H1 (cell line): ENCODE measurements around the gene CACNG5. TPM values are rescaled to one million over a fixed set of nuclear protein-coding genes. Genes with fewer than 3 reads are reported as not detected.
A peak's percentile ranks its signal among the peaks of the same experiment; 100 is the strongest.

Source experiments
- CTCF ChIA-PET: fragments of 300-600 bp; sonication (Branson Sonifier 250); formaldehyde crosslinking; loops from one replicate; lab custom pipeline; 2021; ENCODE audit not compliant: partially characterized antibody; lab: Charles Lee
- POLR2A ChIA-PET: fragments of 300-600 bp; sonication (Branson Sonifier 250); formaldehyde crosslinking; loops from one replicate; lab custom pipeline; 2021; ENCODE audit warnings: inconsistent platforms; ENCODE audit not compliant: partially characterized antibody; lab: Charles Lee
- DNase-seq, 2 experiments: peaks; one replicate each; pipeline versions ENCODE4 v3.0.0 to v3.0.0-alpha.2; 2010 to 2022; ENCODE audit warnings: low spot score in 2 of 2, low read depth in 1 of 2, mixed read lengths in 1 of 2
- FAIRE-seq: peaks from 2 replicates; lab custom pipeline; 2011; peaks lifted over from hg19 to GRCh38; lab: Jason Lieb, UNC
- H2AFZ ChIP-seq: 2 replicates; pipeline ENCODE4 v1.8.1; 2012; ENCODE audit warnings: low read length, inconsistent platforms
- H2AK5ac ChIP-seq: 2 replicates; pipeline ENCODE4 v1.6.1; 2013; ENCODE audit warnings: low read depth, low read length
- H2BK120ac ChIP-seq: replicated peaks from 2 replicates; pipeline ENCODE3; 2013; ENCODE audit warnings: low read depth, low read length, inconsistent platforms
- H2BK12ac ChIP-seq: 2 replicates; pipeline ENCODE4 v1.6.1; 2013; ENCODE audit warnings: low read depth, low read length
- H2BK15ac ChIP-seq: 2 replicates; pipeline ENCODE4 v1.6.1; 2013; ENCODE audit warnings: low read length
- H2BK20ac ChIP-seq: 2 replicates; pipeline ENCODE4 v1.6.1; 2013; ENCODE audit warnings: low read length
- H2BK5ac ChIP-seq: 2 replicates; pipeline ENCODE4 v1.6.1; 2013; ENCODE audit warnings: low read depth, low read length
- H3K14ac ChIP-seq: 2 replicates; pipeline ENCODE4 v1.6.1; 2013; ENCODE audit warnings: inconsistent platforms; ENCODE audit not compliant: insufficient read length
- H3K18ac ChIP-seq: 2 replicates; pipeline ENCODE4 v1.6.1; 2013; ENCODE audit warnings: low read length; ENCODE audit errors: extremely low read depth
- H3K23ac ChIP-seq: 2 replicates; pipeline ENCODE4 v1.6.1; 2013; ENCODE audit warnings: inconsistent platforms; ENCODE audit not compliant: insufficient read length
- H3K23me2 ChIP-seq: 2 replicates; pipeline ENCODE4 v1.6.1; 2013; ENCODE audit warnings: low read depth, low read length
- H3K27ac ChIP-seq: 2 replicates; pipeline ENCODE4 v1.6.1; 2011; ENCODE audit warnings: low read depth, low read length, inconsistent platforms
- H3K27me3 ChIP-seq, 4 experiments: replicated peaks in 1 of 4; 1 replicate in 1 of 4; 2 replicates in 3 of 4; pipeline versions ENCODE4 v1.6.1 to v1.8.1; 2011 to 2013; ENCODE audit warnings: low read length in 3 of 4, mild to moderate bottlenecking in 3 of 4, inconsistent platforms in 2 of 4, mixed read lengths in 2 of 4, moderate library complexity in 1 of 4; ENCODE audit not compliant: control insufficient read depth in 3 of 4, insufficient read depth in 3 of 4; ENCODE audit errors: extremely low read depth in 1 of 4
- H3K36me3 ChIP-seq, 4 experiments: 2 replicates each; pipeline versions ENCODE4 v1.6.1 to v1.8.1; 2011 to 2013; ENCODE audit warnings: mild to moderate bottlenecking in 4 of 4, low read length in 3 of 4, moderate library complexity in 2 of 4, control low read depth in 1 of 4, inconsistent platforms in 1 of 4; ENCODE audit not compliant: insufficient read depth in 4 of 4, control insufficient read depth in 2 of 4
- H3K4ac ChIP-seq: replicated peaks from 2 replicates; pipeline ENCODE3; 2013; ENCODE audit warnings: low read length, low read depth, mixed read lengths, inconsistent platforms; ENCODE audit not compliant: insufficient read length
- H3K4me1 ChIP-seq, 4 experiments: replicated peaks in 1 of 4; 1 replicate in 1 of 4; 2 replicates in 3 of 4; pipeline versions ENCODE4 v1.6.1 to v1.8.1; 2011 to 2013; ENCODE audit warnings: low read length in 3 of 4, inconsistent platforms in 2 of 4, mixed read lengths in 1 of 4; ENCODE audit not compliant: insufficient read depth in 4 of 4, control insufficient read depth in 3 of 4
- H3K4me2 ChIP-seq, 2 experiments: 2 replicates each; pipeline versions ENCODE4 v1.6.1 to v1.8.1; 2011 to 2013; ENCODE audit warnings: low read depth in 2 of 2, low read length in 2 of 2, control low read depth in 1 of 2, inconsistent platforms in 1 of 2, mild to moderate bottlenecking in 1 of 2; ENCODE audit not compliant: insufficient read depth in 1 of 2
- H3K4me3 ChIP-seq, 4 experiments: fragments of 200-600, 300-600 bp in 1 of 4; sonication (generic), shearing (Covaris generic), sonication (Bioruptor Twin) in 1 of 4; 2 replicates each; pipeline versions ENCODE4 v1.5.1 to v1.8.1; 2011 to 2016; ENCODE audit warnings: low read length in 4 of 4, low read depth in 3 of 4, control low read depth in 2 of 4, inconsistent platforms in 2 of 4, mild to moderate bottlenecking in 2 of 4, mixed read lengths in 1 of 4, moderate library complexity in 1 of 4; ENCODE audit not compliant: insufficient read depth in 2 of 4; ENCODE audit errors: extremely low read depth in 1 of 4
- H3K56ac ChIP-seq: replicated peaks from 2 replicates; pipeline ENCODE3; 2013; ENCODE audit warnings: low read depth, mild to moderate bottlenecking, mixed read lengths, low read length, inconsistent platforms; ENCODE audit not compliant: insufficient read length
- H3K79me1 ChIP-seq: 2 replicates; pipeline ENCODE4 v1.6.1; 2013; ENCODE audit warnings: low read depth, low read length, control low read depth
- H3K79me2 ChIP-seq, 2 experiments: 2 replicates each; pipeline versions ENCODE4 v1.6.1 to v1.8.1; 2012 to 2013; ENCODE audit warnings: low read length in 2 of 2, mild to moderate bottlenecking in 2 of 2, inconsistent platforms in 1 of 2; ENCODE audit not compliant: insufficient read depth in 2 of 2, control insufficient read depth in 1 of 2
- H3K9ac ChIP-seq, 4 experiments: replicated peaks in 1 of 4; 1 replicate in 1 of 4; 2 replicates in 3 of 4; pipeline versions ENCODE4 v1.6.1 to v1.8.1; 2011 to 2013; ENCODE audit warnings: low read depth in 3 of 4, low read length in 3 of 4, control low read depth in 2 of 4, mild to moderate bottlenecking in 2 of 4, moderate library complexity in 2 of 4, inconsistent platforms in 1 of 4; ENCODE audit errors: extremely low read depth in 1 of 4
- H3K9me3 ChIP-seq, 2 experiments: 2 replicates each; pipeline versions ENCODE4 v1.6.1 to v1.8.1; 2012 to 2013; ENCODE audit warnings: mild to moderate bottlenecking in 2 of 2, moderate library complexity in 2 of 2, control low read depth in 1 of 2, inconsistent platforms in 1 of 2, low read depth in 1 of 2, low read length in 1 of 2, mixed read lengths in 1 of 2; ENCODE audit not compliant: insufficient read depth in 2 of 2
- H4K20me1 ChIP-seq, 2 experiments: replicated peaks in 1 of 2; 2 replicates each; pipeline versions ENCODE3 to v1.8.1; 2011 to 2013; ENCODE audit warnings: inconsistent platforms in 2 of 2, low read length in 2 of 2, mild to moderate bottlenecking in 1 of 2; ENCODE audit not compliant: insufficient read depth in 2 of 2, control insufficient read depth in 1 of 2
- H4K5ac ChIP-seq: 2 replicates; pipeline ENCODE4 v1.6.1; 2013; ENCODE audit warnings: low read length, low read depth, mixed read lengths, inconsistent platforms; ENCODE audit not compliant: insufficient read length
- H4K8ac ChIP-seq: 2 replicates; pipeline ENCODE4 v1.8.0; 2013; ENCODE audit warnings: mild to moderate bottlenecking, moderate library complexity, low read length, inconsistent platforms; ENCODE audit not compliant: insufficient read depth; ENCODE audit errors: extremely low read depth
- H4K91ac ChIP-seq: replicated peaks from 2 replicates; pipeline ENCODE3; 2013; ENCODE audit warnings: low read length, mixed read lengths, inconsistent platforms; ENCODE audit not compliant: insufficient read length
- BACH1 ChIP-seq: IDR thresholded peaks from 2 replicates; pipeline ENCODE4 v1.6.1; 2012; ENCODE audit warnings: low read length, improper control_type of control experiment
- BRCA1 ChIP-seq: IDR thresholded peaks from 2 replicates; pipeline ENCODE4 v1.6.1; 2012; ENCODE audit warnings: low read depth, low read length, improper control_type of control experiment
- CBX5 ChIP-seq: fragments of 300-800, 300-1000 bp; sonication (generic); IDR thresholded peaks from 2 replicates; pipeline ENCODE4 v1.7.1; 2016; ENCODE audit warnings: antibody characterized with exemption, low read length, low read depth
- CBX8 ChIP-seq: fragments of 300-800, 300-1000 bp; sonication (generic); IDR thresholded peaks from 2 replicates; pipeline ENCODE4 v1.7.1; 2016; ENCODE audit warnings: low read depth, low read length, borderline replicate concordance
- GABPA ChIP-seq: IDR thresholded peaks from 2 replicates; pipeline ENCODE4 v1.6.1; 2011; ENCODE audit warnings: mild to moderate bottlenecking, low read length, moderate library complexity, borderline replicate concordance; ENCODE audit not compliant: insufficient read depth
- HDAC6 ChIP-seq: IDR thresholded peaks from one replicate; pipeline ENCODE4 v1.7.1; 2012; ENCODE audit warnings: low read depth, mild to moderate bottlenecking, inconsistent platforms, low read length, moderate library complexity
- KDM1A ChIP-seq: fragments of 200-600, 300-600 bp; sonication (generic); IDR thresholded peaks from 2 replicates; pipeline ENCODE4 v1.7.1; 2016; ENCODE audit warnings: mild to moderate bottlenecking, low read length, borderline replicate concordance
- KDM5A ChIP-seq: fragments of 200-600 bp; IDR thresholded peaks from 2 replicates; pipeline ENCODE4 v1.7.1; 2012; ENCODE audit warnings: mild to moderate bottlenecking, low read length, inconsistent platforms, mixed read lengths
- POLR2AphosphoS5 ChIP-seq: IDR thresholded peaks from 2 replicates; pipeline ENCODE4 v1.6.1; 2011; ENCODE audit warnings: low read depth, low read length
- POU5F1 ChIP-seq: IDR thresholded peaks from 2 replicates; pipeline ENCODE4 v1.6.1; 2011; ENCODE audit warnings: low read depth, mild to moderate bottlenecking, low read length, moderate library complexity
- RBBP5 ChIP-seq: IDR thresholded peaks from 2 replicates; pipeline ENCODE4 v1.7.1; 2012; ENCODE audit warnings: low read depth, mild to moderate bottlenecking, inconsistent platforms, low read length, moderate library complexity, borderline replicate concordance
- SP2 ChIP-seq: IDR thresholded peaks from 2 replicates; pipeline ENCODE4 v1.6.1; 2012; ENCODE audit warnings: mild to moderate bottlenecking, low read length, inconsistent platforms
- TAF7 ChIP-seq: optimal IDR thresholded peaks from 2 replicates; pipeline ENCODE3; 2011; ENCODE audit warnings: low read depth, mild to moderate bottlenecking, inconsistent platforms, low read length, moderate library complexity, borderline replicate concordance
- TBP ChIP-seq: IDR thresholded peaks from 2 replicates; pipeline ENCODE4 v1.6.1; 2011; ENCODE audit warnings: low read depth, low read length, improper control_type of control experiment
- TCF12 ChIP-seq: IDR thresholded peaks from 2 replicates; pipeline ENCODE4 v1.6.1; 2011; ENCODE audit warnings: low read depth, mild to moderate bottlenecking, low read length
- WGBS, 2 experiments: shearing (Covaris generic) in 1 of 2; methylation state at CpG; one replicate each; pipeline versions ENCODE4 v1.1.6 to v1.1.7; 2013 to 2015; ENCODE audit warnings: low lambda C conversion rate in 2 of 2, mixed read lengths in 2 of 2, inconsistent platforms in 1 of 2, low coverage in 1 of 2, missing lambda C conversion rate in 1 of 2; ENCODE audit not compliant: insufficient replicate concordance in 2 of 2, insufficient coverage in 1 of 2, insufficient read length in 1 of 2; ENCODE audit errors: extremely low coverage in 1 of 2, missing lambda C conversion rate in 1 of 2; 5-methylcytosine and 5-hydroxymethylcytosine counted together
- polyA plus RNA-seq, 7 experiments: library from polyadenylated mRNA; depleted of rRNA in 3 of 7; stranded (reverse) in 5 of 7; unstranded in 2 of 7; fragments of >200 nt in 5 of 7; fragments of 200-250 nt in 2 of 7; gene quantifications; 1 replicate in 5 of 7; 2 replicates in 1 of 7; 4 replicates in 1 of 7; pipeline versions ENCODE4 v1.2.1 to v1.2.3, GENCODE V29; 2011 to 2013; ENCODE audit warnings: missing spikeins in 2 of 7, mixed read lengths in 2 of 7
- total RNA-seq: library from RNA; stranded (reverse); fragmentation: NEBNext Ultra II Directional; extraction: Animal tissue kit (Norgen Biotek cat#: 25700); gene quantifications from 2 replicates; pipeline ENCODE4 v1.2.1, GENCODE V29; 2021

Gene CACNG5
- total and polyA plus RNA-seq, 2 of the 8 experiments (the other 6 are each of a cell fraction or from before 2014, with no cell fraction given), result 2.2 to 3.1 TPM

- Histone ChIP-seq H3K14ac (no peak overlapping the region), H3K4ac (no peak overlapping the region), H3K36me3 (no peaks in the 10 kb centered on the region), H3K56ac (no peak overlapping the region), H2AFZ (no peak overlapping the region), H3K9me3 (no peaks in the 10 kb centered on the region), H3K18ac (no peak overlapping the region), H3K27me3 (peaks cover 0 to 11% (median 6%) of the 10 kb centered on the region in 4 experiments; a peak in 5 of 7 replicates), H4K8ac (peak overlapping the region; percentile 45; the same call in 1 of the 2 replicates), H3K23ac (no peak overlapping the region), H2BK20ac (no peak overlapping the region), H3K23me2 (peaks cover 5% of the 10 kb centered on the region; the same call in 1 of the 2 replicates), H3K27ac (no peak overlapping the region), H3K79me1 (0 out of 2 replicates have a peak, but pooled peaks cover 2% of the 10 kb centered on the region), H3K79me2 (no peaks in the 10 kb centered on the region), H3K4me1 (peaks cover 0 to 4% (median 1%) of the 10 kb centered on the region in 4 experiments; a peak in 3 of 7 replicates), H2BK5ac (no peak overlapping the region), H3K9ac (no peak overlapping the region), H2BK15ac (no peak overlapping the region), H2AK5ac (no peak overlapping the region), H2BK12ac (no peak overlapping the region), H3K4me2 (no peak overlapping the region), H4K91ac (no peak overlapping the region), H4K20me1 (no peaks in the 10 kb centered on the region), H3K4me3 (no peak overlapping the region), H4K5ac (no peak overlapping the region), H2BK120ac (no peak overlapping the region)
- POLR2A ChIA-PET, result no interaction called here
- no peak for DNase-seq
- FAIRE-seq, result no peak
- WGBS, 2 experiments, result 91% methylated on average over 7 of the region's 9 CpGs; no CpG with 5 or more reads in 1 of the 2 experiments
- CTCF ChIA-PET, result interaction anchor here (1.2 to 2.2 kb wide), 4 partner anchors 9 to 59 kb away, joined by 3 to 9 read pairs (median 6); no protein-coding TSS in a partner anchor
- TF ChIP-seq HDAC6 (no peak), CBX5 (no peak), TCF12 (no peak), KDM1A (no peak), TAF7 (no peak), RBBP5 (no peak), POLR2AphosphoS5 (no peak), TBP (no peak), SP2 (no peak), GABPA (no peak), KDM5A (no peak), CBX8 (no peak), BRCA1 (no peak), POU5F1 (no peak), BACH1 (no peak)
Observed at GRCh38 chr17:66839616-66840015, 4.7 kb downstream of the CACNG5 start.
